Kidney tubule cell (primary cell): ENCODE measurements around the gene KIF12.
"Not testable (repeated sequence)": the region's sequence is repeated elsewhere in the genome, so short reads cannot be mapped to it uniquely, and the experiment has no call there.

Source experiments
- DNase-seq: peaks from one replicate; pipeline ENCODE4 v3.0.0-alpha.2; 2018; ENCODE audit warnings: low spot score

KIF12 gene

GRCh38 chr9:114084282-114085073 lies 14.6 kb downstream of the KIF12 start:
- no peak for DNase-seq

GRCh38 chr9:114083666-114084065 lies 15.4 kb downstream of the KIF12 start:
- DNase-seq: no peak

DNA sequence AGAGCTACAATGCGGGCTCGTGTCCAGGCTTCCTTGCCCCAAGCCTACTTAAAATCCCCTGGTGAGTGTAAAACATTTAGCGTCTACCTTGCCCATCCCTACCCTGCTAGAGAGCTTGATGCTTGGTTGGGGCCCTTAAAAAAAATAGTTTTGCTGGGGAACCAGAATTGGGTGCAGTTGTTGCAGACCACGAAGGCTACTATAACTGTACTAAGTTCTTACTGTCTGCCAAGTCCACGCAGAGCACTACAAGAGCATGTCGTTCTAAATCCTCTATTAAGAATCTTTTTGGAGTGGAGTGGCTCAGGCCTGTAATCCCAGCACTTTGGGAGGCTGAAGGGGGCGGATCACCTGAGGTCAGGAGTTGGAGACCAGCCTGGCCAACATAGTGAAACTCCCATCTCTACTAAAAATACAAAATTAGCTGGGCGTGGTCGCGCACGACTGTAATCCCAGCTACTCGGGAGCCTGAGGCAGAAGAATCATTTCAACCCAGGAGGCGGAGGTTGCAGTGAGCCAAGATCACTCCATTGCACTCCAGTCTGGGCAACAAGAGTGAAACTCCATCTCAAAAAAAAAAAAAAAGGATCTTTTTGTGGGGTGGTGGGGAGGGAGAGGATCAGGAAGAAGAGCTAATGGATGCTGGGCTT lies 16.2 kb downstream of the KIF12 start:
- not testable (repeated sequence) for DNase-seq

- DNase-seq: peak; percentile 86
Observed at GRCh38 chr9:114082017-114082762, 16.9 kb downstream of the KIF12 start.

GRCh38 chr9:114081441-114082016 lies 17.6 kb downstream of the KIF12 start:
- DNase-seq: no peak

DNA sequence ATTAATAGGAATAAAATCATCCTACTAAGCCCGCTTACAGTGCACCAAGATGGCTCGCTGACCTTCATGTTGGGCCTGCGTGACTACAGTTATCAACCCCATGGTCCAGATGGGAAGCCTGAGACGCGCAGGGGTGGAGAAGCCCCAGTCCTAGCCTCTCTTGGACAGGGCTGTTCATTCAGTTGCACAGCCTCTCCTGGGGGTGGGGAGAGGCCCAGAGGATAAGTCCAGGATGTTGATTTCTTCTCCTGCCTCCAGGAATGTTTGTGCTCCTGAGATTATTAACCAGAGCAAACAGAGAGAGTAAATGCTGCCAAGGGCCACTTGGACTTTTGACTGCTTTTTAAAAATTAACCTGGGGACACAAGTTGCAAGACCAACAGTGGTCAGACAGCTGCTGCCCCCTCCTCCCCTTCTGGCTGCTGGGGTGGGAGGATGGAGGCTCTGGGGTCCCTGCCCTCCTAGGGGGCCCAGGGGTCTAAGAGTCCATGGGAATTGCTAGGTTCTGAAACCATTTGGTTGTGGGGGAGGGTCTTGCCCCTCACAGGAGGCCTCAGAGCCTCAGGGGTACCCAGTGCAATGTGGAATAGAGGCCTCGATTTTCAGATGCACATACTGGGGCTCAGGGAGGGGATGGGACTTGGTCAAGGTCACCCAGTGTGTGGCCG lies 18.2 kb downstream of the KIF12 start:
- peak; percentile 90 for DNase-seq

GRCh38 chr9:114080195-114080772 lies 18.8 kb downstream of the KIF12 start:
- DNase-seq: peak; percentile 68

DNA sequence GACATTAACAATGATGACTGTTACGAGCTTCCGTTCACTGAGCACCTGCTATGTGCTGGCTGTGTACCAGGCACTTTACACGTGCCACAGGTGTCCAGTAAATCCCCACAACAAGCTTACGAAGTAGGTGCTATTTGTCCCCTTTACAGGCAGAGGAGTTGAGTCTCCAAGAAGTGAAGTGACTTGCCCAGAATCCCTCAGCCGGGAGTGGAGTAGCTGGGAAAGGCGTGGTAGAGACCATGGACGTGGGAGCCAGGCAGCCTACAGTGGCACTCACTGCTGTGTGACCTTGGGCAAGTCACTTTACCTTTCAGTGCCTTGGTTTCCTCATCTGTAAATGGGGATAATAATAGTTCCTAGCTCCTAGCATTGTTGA lies 20.3 kb downstream of the KIF12 start:
- DNase-seq: no peak

DNA sequence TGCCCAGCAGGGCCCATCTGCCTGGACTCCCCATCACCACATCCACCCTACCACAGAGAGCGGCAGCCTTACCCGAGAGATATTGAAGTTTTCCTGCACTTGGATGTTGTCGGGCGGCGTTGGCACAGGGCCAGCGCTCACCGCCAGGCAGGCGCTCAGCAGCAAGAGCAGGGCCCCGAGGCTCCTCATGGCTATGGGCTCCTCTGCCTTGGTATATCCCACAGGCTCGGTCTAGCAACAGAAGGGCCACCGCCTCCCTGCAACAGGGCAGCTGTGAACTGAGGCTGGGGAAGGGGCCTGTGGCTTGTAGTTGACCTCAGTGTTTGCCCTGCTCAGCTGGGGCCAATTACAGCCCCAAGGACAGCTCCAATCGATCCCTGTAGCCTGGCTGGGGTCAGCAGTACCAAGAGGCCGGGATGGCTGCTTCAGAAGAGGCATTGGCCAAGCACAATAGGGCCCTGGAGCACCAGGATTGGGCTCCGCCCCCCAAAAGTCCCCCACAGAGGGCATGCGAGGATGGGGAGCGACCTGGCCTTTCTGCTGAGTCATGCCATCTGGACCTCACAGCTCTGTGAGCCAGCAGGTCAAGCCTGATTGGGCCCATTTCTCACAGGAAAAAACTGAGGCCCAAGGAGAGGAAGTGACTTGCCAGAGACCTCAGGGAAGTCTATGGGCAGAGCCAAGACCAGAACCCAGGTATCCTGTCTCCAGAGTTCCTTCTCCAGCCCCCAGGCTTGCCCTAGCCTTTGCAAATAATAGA lies 20.9 kb downstream of the KIF12 start, which contains the start of gene AMBP:
Gene AMBP, minus strand, starts transcription at position 280 of the 760 bp plus-strand sequence. Its CDS starts 91 bp downstream, at position 189.
- DNase-seq: peak; percentile 65

GRCh38 chr9:114077162-114077837 lies 21.8 kb downstream of the KIF12 start:
- no peak for DNase-seq

GRCh38 chr9:114076237-114077161 lies 22.6 kb downstream of the KIF12 start:
- DNase-seq: no peak

- no peak for DNase-seq
Observed at GRCh38 chr9:114075602-114076001, 23.5 kb downstream of the KIF12 start.

- no peak for DNase-seq
Observed at GRCh38 chr9:114072184-114073140, 26.6 kb downstream of the KIF12 start.

DNA sequence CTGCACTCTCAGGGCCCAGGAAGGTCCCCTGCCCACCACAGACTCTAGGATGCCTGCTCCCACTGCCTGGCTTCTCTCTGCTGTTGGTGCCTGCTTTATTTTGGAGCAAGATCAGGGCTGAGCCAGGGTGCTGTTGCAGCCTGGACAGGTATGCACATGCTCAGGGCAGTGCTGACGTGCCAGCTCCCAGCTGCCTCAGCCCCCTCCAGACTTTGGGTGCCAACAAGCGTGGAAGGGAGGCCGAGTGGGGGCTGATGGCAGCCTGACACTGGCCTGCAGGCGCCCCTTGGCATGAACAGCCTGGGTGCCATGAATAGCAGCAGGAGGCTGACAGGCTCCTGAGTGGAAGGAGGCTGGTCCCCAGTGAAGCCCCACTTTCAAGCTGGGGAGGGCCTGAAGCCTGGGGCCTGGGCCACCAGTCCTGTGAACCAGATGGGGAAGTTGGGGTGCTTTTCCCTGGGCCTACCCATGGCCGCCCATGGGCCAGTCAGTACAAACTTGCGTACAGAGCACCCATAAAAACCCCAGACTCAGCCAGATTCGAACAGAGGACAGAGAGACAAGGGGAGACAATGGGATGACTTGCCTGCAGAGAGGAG lies 27.8 kb downstream of the KIF12 start:
- DNase-seq: no peak

- no peak for DNase-seq
Observed at GRCh38 chr9:114070188-114071103, 28.6 kb downstream of the KIF12 start.

GRCh38 chr9:114069476-114070187 lies 29.5 kb downstream of the KIF12 start:
- no peak for DNase-seq
